GM06990 (cell line): ENCODE results near the gene MBD6.
"Not testable (repeated sequence)": the region's sequence is repeated elsewhere in the genome, so short reads cannot be mapped to it uniquely, and the experiment has no call there.

ENCODE experiments used
- DNase-seq: peaks from one replicate; pipeline ENCODE4 v3.0.0-alpha.2; 2011; ENCODE audit not compliant: insufficient read length; ENCODE audit errors: extremely low read depth
- H3K27me3 ChIP-seq: replicated peaks from 2 replicates; pipeline ENCODE4 v1.6.0; 2011; ENCODE audit warnings: low read length; ENCODE audit not compliant: control insufficient read depth, insufficient read depth
- H3K36me3 ChIP-seq: 2 replicates; pipeline ENCODE4 v1.5.1; 2011; ENCODE audit warnings: low read length; ENCODE audit not compliant: control insufficient read depth, insufficient read depth
- H3K4me3 ChIP-seq: replicated peaks from 2 replicates; pipeline ENCODE4 v1.5.1; 2011; ENCODE audit warnings: low read depth, mild to moderate bottlenecking, control low read depth, low read length
- TF ChIP-seq, protein P1 (sequence below): IDR thresholded peaks from 2 replicates; pipeline ENCODE4 v1.5.1; 2011; ENCODE audit warnings: low read length, control low read depth, mild to moderate bottlenecking, inconsistent platforms; ENCODE audit not compliant: insufficient read depth, poor library complexity, severe bottlenecking

The MBD6 gene

DNA sequence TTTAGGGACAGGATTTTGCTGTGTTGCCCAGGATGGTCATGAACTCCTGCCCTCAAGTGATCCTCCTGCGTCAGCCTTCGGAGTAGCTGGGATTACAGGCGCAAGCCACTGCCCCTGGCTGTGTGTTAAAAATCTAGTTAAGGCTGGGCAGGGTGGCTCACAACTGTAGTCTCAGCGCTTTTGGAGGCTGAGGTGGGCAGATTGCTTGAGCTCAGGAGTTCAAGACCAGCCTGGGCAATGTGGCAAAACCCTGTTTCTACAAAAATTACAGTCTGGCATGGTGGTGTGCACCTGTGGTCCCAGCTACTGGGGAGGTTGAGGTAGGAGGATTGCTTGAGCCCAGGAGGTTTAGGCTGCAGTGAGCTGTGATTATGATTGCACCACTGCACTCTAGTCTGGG is 11.5 kb upstream of the MBD6 start:
- no peaks in the 10 kb centered on the region for H3K27me3 ChIP-seq
- no peak for DNase-seq
- H3K36me3 ChIP-seq = peaks cover 24% of the 10 kb centered on the region
- TF ChIP-seq, protein P1, sequence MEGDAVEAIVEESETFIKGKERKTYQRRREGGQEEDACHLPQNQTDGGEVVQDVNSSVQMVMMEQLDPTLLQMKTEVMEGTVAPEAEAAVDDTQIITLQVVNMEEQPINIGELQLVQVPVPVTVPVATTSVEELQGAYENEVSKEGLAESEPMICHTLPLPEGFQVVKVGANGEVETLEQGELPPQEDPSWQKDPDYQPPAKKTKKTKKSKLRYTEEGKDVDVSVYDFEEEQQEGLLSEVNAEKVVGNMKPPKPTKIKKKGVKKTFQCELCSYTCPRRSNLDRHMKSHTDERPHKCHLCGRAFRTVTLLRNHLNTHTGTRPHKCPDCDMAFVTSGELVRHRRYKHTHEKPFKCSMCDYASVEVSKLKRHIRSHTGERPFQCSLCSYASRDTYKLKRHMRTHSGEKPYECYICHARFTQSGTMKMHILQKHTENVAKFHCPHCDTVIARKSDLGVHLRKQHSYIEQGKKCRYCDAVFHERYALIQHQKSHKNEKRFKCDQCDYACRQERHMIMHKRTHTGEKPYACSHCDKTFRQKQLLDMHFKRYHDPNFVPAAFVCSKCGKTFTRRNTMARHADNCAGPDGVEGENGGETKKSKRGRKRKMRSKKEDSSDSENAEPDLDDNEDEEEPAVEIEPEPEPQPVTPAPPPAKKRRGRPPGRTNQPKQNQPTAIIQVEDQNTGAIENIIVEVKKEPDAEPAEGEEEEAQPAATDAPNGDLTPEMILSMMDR = no peak
- H3K4me3 ChIP-seq = no peak overlapping the region

DNA sequence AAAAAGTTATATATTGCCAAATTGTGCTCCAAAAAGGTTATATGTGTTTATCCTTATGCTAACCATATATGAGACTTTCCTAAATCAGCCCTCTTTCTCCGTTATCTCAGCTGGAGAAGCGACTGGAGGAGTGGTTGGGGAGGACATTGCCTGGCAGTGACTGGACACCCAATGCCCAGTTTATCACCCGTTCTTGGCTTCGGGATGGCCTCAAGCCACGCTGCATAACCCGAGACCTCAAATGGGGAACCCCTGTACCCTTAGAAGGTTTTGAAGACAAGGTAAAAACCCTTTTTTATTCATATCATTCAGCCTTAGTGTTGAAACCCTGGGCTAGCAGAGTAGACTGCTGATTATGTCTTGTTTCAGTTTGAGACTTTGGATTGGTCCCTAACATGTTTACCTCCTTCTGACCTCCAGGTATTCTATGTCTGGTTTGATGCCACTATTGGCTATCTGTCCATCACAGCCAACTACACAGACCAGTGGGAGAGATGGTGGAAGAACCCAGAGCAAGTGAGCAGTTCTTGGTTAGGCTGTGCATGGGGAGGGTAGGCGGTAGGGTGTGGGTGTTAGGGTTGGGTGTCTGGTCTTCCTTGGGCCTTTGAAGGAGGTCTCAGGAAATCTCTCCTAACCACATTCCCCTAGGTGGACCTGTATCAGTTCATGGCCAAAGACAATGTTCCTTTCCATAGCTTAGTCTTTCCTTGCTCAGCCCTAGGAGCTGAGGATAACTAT is 10.9 kb upstream of the MBD6 start:
- Histone ChIP-seq H3K4me3 (no peak overlapping the region), H3K27me3 (no peaks in the 10 kb centered on the region), H3K36me3 (peaks cover 28% of the 10 kb centered on the region)
- DNase-seq = no peak
- TF ChIP-seq, protein P1 = no peak

GRCh38 chr12:57512665-57513064 is 10.0 kb upstream of the MBD6 start:
- TF ChIP-seq, protein P1 = no peak
- Histone ChIP-seq H3K27me3 (no peaks in the 10 kb centered on the region), H3K4me3 (no peak overlapping the region), H3K36me3 (peaks cover 34% of the 10 kb centered on the region)
- DNase-seq = no peak

DNA sequence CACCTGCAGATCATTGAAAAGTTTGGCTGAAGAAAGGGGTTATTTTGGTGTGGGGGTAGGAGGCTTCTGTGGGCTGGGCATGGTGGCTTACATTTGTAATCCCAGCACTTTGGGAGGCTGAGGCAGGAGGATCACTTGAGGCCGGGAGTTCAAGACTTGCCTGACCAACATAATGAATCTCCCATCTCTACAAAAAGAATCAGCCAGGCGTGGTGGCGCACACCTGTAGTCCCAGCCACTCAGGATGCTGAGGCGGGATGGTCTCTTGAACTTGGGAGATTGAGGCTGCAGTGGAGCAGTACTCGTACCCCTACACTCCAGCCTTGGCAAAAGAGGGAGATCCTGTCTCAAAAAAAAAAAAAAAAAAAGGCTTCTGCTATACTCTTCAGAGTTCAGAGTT is 9.4 kb upstream of the MBD6 start:
- TF ChIP-seq, protein P1 = no peak
- no peaks in the 10 kb centered on the region for H3K27me3 ChIP-seq
- H3K4me3 ChIP-seq = no peak overlapping the region
- DNase-seq = no peak
- H3K36me3 ChIP-seq = peaks cover 38% of the 10 kb centered on the region

- H3K4me3 ChIP-seq, DNase-seq, H3K27me3 ChIP-seq: not testable (repeated sequence)
- peaks cover 38% of the 10 kb centered on the region for H3K36me3 ChIP-seq
These were observed 8.9 kb upstream of the MBD6 start for GRCh38 chr12:57513677-57514076.

DNA sequence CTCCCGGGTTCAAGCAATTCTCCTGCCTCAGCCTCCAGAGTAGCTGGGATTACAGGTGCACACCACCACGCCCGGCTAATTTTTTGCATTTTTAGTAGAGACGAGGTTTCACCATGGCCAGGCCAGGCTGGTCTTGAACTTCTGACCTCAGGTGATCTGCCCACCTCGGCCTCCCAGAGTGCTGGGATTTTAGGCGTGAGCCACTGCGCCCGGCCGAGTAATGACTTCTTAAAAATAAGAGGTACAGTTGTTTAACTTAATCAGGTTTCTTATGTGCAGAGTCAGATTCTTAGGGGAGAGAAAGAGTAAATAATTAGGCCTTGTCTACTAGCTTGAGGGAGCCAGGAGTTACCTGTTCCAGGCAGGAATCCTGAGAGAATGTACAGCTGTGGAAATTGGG is 8.4 kb upstream of the MBD6 start:
- not testable (repeated sequence) for H3K27me3 ChIP-seq, H3K4me3 ChIP-seq, DNase-seq
- peaks cover 38% of the 10 kb centered on the region for H3K36me3 ChIP-seq
